ENCODE measurements around the gene XRCC3. TPM values are rescaled to one million over a fixed set of nuclear protein-coding genes. Genes with fewer than 3 reads are reported as not detected.
"Not testable (repeated sequence)": the region's sequence is repeated elsewhere in the genome, so short reads cannot be mapped to it uniquely, and the experiment has no call there.

The XRCC3 gene
- total RNA-seq, 1 experiment from 2014 or later: 31.5 TPM

GRCh38 chr14:103653336-103653735, 61.9 kb downstream of the XRCC3 start:
- not testable (repeated sequence) for DNase-seq, H3K27me3 ChIP-seq, H3K4me3 ChIP-seq, H3K9me3 ChIP-seq
- peaks cover 24% of the 10 kb centered on the region for H3K36me3 ChIP-seq

- Histone ChIP-seq H3K27me3 (no peaks in the 10 kb centered on the region), H3K9me3 (no peaks in the 10 kb centered on the region), H3K36me3 (peaks cover 24% of the 10 kb centered on the region), H3K4me3 (no peak overlapping the region)
- no peak for DNase-seq
Observed at GRCh38 chr14:103652806-103653205, 62.4 kb downstream of the XRCC3 start.

- no peak for DNase-seq
Observed at GRCh38 chr14:103651585-103651984, 63.7 kb downstream of the XRCC3 start.

GRCh38 chr14:103650213-103650612, 65.0 kb downstream of the XRCC3 start:
- Histone ChIP-seq H3K27me3 (no peaks in the 10 kb centered on the region), H3K4me3 (no peak overlapping the region), H3K36me3 (peaks cover 13% of the 10 kb centered on the region), H3K9me3 (no peaks in the 10 kb centered on the region)
- no peak for DNase-seq

More at GRCh38 chr14:103651585-103651984, 63.7 kb downstream of the XRCC3 start:
- no peaks in the 10 kb centered on the region for H3K27me3 ChIP-seq
- H3K4me3 ChIP-seq: no peak overlapping the region
- no peaks in the 10 kb centered on the region for H3K9me3 ChIP-seq
- peaks cover 24% of the 10 kb centered on the region for H3K36me3 ChIP-seq

- Histone ChIP-seq H3K36me3 (peaks cover 1% of the 10 kb centered on the region), H3K9me3 (no peaks in the 10 kb centered on the region), H3K27me3 (no peaks in the 10 kb centered on the region), H3K4me3 (no peak overlapping the region)
- DNase-seq: no peak
Observed at GRCh38 chr14:103649001-103649400, 66.2 kb downstream of the XRCC3 start.

Other genes starting within 250 kb of the XRCC3 start
- gene CKB, start 192.6 kb downstream of the XRCC3 start, total RNA-seq (2014; rRNA removed; shearing (Covaris generic); ENCODE audit: low replicate concordance): 34.9 and 45.2 TPM in 2 replicates
- 29.0 and 43.2 TPM in 2 replicates for gene TRMT61A, start 186.3 kb downstream of the XRCC3 start, total RNA-seq (2014; rRNA removed; shearing (Covaris generic); ENCODE audit: low replicate concordance)
- 5.4 and 8.2 TPM in 2 replicates for gene BAG5, start 152.8 kb downstream of the XRCC3 start, total RNA-seq (2014; rRNA removed; shearing (Covaris generic); ENCODE audit: low replicate concordance)
- 18.4 and 38.9 TPM in 2 replicates for gene COA8, start 152.5 kb downstream of the XRCC3 start, total RNA-seq (2014; rRNA removed; shearing (Covaris generic); ENCODE audit: low replicate concordance)
- 75.8 and 113 TPM in 2 replicates for gene KLC1, start 86.2 kb downstream of the XRCC3 start, total RNA-seq (2014; rRNA removed; shearing (Covaris generic); ENCODE audit: low replicate concordance)
- gene ZFYVE21, start 359 bp upstream of the XRCC3 start, total RNA-seq (2014; rRNA removed; shearing (Covaris generic); ENCODE audit: low replicate concordance): 23.6 and 30.1 TPM in 2 replicates
- 2.4 and 5.6 TPM in 2 replicates for gene PPP1R13B, start 132.1 kb upstream of the XRCC3 start, total RNA-seq (2014; rRNA removed; shearing (Covaris generic); ENCODE audit: low replicate concordance)
- gene TDRD9, start 213.0 kb upstream of the XRCC3 start, total RNA-seq (2014; rRNA removed; shearing (Covaris generic); ENCODE audit: low replicate concordance): not detected in 2 replicates
- gene RD3L, start 227.1 kb upstream of the XRCC3 start, total RNA-seq (2014; rRNA removed; shearing (Covaris generic); ENCODE audit: low replicate concordance): not detected in 2 replicates